ENCODE data around the gene AGAP2.
"Not testable (repeated sequence)": the region's sequence is repeated elsewhere in the genome, so short reads cannot be mapped to it uniquely, and the experiment has no call there.

The AGAP2 gene

DNA sequence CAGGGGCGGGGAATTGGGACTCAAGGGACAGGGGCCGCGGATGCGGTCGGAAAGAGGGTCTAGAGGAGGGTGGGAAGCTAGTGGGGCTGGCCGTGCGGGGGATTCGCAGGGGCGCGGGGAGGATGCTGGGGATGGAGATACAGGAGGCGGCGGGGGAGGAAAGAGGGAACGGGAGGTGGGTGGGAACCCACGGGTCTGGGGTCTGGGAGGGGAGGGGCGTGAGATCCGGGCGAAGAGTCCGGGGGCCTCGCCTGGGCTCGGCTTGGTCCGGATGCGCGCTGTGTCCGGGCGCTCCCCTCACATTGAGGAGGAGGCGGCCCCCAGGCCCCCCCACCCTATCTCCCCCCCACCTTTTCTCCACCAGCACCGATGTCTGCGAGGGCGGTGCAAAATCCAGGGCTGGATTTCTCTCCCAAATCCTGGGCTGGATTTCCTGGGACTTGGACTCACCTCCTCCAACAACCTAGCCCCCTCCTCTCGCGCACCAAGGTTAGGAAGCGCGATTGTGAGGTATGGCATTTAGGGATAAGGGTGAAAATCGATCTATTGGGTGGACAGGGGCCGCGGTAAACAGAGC lies at the start of gene AGAP2:
Gene AGAP2, minus strand, starts transcription at position 82 of the 577 bp plus-strand sequence. CDS start 496 bp downstream, outside the sequence.
- no peak for DNase-seq (ENCODE audit: low read depth in 2 of 2)

DNA sequence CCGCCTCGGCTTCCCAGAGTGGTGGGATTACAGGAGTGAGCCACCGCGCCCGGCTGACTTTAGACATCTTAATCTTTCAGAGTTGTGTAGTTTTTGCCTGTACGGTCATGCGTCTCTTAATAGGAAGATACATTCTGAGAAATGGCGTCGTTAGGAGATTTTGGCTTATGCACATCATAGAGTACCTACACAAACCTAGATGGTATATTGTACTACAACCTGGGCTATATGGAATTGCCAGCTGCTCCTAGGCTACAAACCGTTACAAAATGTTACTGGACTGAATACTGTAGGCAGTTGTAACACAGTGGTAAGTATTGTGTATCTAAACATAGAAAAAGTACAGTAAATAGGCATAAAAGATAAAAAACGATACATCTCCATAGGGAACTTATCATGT lies 45.3 kb upstream of the AGAP2 start:
- no peak for DNase-seq (ENCODE audit: low read depth in 2 of 2)

DNA sequence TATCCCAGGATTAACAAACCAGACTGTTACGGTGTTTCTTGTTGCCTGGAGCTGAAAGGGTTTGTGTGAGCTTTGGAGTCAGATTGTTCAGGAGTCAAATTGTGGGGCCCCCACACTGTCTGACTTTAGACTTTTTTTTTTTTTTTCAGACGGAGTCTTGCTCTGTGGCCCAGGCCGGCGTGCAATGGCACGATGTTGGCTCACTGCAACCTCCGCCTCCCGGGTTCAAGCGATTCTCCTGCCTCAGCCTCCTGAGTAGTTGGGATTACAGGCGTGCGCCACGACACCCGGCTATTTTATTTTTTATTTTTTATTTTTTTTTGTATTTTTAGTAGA lies 44.9 kb upstream of the AGAP2 start:
- DNase-seq (ENCODE audit: low read depth in 2 of 2), result no peak

DNA sequence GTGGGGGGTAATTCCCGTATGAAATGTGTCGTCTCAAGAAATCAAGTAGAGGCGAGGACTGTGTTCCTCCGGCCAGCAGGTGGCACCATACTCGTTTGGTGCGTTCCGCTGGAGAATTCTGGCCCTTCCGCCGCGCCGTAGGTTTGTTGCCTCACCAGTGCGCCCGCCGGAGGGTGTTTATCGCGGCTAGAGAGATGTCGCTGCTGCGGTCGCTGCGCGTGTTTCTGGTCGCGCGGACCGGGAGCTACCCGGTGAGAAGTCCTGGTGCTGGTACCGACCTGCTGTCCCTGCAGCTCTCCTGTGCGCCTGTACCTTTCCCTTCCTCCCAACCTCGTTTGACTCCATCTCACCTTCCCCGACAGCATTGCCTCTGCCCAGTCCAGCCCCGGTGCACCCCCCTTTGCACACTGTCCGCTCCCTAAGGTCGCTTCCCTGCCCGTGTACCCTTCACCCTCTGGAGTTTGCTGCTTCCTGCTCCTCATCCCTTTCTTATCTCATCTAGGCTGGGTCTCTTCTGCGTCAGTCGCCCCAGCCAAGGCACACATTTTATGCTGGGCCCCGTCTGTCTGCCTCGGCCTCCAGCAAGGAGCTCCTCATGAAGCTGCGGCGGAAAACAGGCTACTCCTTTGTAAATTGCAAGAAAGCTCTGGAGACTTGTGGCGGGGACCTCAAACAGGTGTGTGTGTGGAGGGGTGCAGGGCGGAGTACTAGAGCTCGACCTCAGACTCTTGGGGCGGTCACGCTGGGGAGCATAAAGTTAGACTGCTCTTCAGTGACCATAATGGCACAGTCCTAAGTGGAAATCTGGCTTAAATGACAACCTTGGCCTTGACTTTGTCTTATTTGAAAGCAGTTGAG lies 44.3 kb upstream of the AGAP2 start, which contains the start of gene TSFM:
Gene TSFM, plus strand, starts transcription at position 180 of the 858 bp plus-strand sequence. Its CDS starts 15 bp downstream, at position 195.
- DNase-seq (ENCODE audit: low read depth in 2 of 2), result peak; percentile 82 to 85

DNA sequence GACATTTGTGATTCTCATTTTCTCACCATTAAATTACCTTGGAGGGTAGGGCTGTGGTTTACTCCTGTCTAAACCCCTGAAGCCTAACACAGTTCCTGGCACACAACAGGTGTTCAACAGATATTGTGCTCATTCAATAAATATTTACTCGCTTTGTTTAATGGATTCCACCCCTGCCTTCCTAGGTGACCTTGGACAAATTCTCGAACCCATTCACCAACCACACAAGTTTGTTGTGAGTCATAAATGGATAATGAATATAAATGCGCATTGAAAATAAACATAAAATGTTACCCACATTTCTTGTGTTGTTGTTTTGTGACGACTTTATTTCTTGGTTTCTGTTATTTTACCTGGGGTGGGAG lies 43.7 kb upstream of the AGAP2 start:
- no peak for DNase-seq (ENCODE audit: low read depth in 2 of 2)

DNA sequence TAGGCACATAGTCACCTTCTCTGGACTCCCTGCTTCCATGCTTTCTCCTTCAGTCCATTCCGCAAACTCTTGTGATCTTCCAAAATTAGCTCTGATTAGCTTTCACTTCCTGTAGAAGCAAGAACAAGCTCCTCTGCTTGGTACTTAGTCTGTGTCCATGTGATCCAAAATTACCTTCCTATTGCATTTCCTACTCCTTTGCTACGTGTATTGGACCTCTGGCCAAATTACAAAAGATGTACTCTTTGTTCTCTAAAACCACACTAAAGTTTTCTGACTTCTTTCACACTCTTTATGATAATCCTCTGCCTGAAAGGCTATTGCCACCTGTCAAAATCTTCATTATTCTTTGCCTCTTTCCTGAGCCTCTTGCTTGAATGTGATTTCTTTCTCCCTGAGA lies 43.3 kb upstream of the AGAP2 start:
- no peak for DNase-seq (ENCODE audit: low read depth in 2 of 2)

DNA sequence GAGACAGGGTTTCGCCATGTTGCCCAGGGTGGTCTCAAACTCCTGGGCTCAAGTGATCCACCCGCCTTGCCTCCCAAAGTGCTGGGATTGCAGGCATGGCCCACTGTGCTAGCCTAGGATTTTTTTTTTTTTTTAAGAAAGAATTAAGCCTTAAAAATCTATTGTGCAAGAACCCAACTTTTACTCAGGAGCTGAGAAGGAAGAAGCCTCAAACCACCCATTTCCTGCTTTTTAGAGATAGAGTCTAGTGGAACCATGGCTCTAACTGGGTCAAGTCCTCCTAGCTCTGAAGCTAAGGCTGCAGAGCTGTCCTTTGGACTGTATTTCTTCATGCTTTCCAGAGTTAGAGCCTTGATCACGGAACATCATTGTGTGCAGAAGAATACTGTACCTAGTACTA lies 42.7 kb upstream of the AGAP2 start:
- DNase-seq (ENCODE audit: low read depth in 2 of 2), result no peak

DNA sequence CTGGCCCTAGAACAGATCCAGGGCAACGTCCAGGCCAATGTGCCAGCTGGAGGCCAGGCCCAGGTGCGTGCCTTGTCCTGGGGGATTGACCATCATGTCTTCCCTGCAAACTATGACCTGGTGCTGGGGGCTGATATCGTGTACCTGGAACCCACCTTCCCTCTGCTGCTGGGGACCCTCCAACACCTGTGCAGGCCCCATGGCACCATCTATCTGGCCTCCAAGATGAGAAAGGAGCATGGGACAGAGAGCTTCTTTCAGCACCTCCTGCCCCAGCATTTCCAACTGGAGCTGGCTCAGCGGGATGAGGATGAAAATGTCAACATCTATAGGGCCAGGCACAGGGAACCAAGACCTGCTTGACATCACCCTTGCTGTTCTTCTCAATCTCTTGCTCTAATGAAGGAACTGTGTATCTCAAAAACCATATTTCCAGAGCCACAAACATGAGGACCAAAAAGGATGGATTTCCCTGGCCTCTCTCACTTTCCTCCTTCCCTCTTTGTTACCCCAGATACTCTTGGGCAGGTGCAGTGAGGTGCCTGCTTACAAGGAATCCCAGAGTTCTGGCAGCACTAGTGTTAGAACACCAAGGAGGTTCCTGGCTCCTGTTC lies 41.8 kb upstream of the AGAP2 start:
- DNase-seq (ENCODE audit: low read depth in 2 of 2), result no peak

DNA sequence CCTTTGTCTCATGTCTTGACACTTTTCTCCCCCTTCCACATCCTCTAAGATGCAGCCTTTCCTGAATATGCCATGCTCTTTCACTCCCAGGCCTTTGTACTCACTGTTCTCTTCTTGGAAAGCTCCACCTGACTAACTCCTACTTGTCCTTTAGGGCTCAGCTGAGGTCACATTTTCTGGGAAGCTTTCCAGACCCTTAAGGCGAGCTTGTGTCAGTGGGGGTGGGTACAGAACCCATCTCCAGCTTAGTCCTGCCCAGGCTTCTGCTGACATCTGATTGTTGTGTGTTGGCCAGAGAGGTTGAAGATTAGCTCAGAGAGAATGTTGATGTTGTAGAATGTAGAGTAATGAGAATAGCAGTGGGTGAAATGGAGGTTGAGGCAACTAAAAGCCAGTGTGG lies 41.2 kb upstream of the AGAP2 start:
- DNase-seq (ENCODE audit: low read depth in 2 of 2), result no peak

DNA sequence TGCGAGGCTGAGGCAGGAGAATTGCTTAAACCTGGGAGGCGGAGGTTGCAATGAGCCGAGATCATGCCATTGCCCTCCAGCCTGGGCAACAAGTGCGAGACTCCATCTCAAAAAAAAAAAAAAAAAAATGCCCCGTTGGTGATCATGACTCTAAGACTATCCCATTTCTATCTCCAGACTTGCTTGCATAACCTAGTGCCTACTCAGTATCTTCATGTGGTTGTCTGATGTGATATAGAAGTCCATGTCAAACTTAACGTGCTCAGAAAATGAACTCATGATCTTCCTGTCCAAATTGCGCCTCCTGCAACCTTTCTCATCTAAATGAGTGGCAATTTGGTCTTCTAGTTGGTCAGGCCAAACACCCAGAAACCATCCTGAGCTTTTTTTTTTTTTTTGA lies 39.4 kb upstream of the AGAP2 start:
- DNase-seq (ENCODE audit: low read depth in 2 of 2), result no peak

DNA sequence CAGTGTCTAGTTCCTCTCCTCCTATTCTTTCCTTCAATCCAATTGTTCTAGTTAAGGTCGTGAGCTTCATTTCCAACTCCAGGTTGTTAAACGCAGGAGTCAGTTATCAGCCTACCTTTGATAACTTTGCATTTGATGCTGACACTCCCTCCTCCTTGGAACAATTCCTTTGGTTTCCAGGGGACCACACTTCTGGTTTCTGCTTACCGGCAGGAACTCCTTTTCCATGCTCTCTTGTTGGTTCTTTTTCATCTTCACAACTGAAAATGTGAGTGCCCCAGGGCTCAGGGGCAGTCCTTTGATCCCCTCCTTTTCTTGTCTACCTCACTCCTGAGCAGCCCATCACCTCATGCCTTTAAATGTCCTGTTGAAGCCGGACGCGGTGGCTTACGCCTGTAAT lies 38.8 kb upstream of the AGAP2 start:
- DNase-seq (ENCODE audit: low read depth in 2 of 2), result no peak

DNA sequence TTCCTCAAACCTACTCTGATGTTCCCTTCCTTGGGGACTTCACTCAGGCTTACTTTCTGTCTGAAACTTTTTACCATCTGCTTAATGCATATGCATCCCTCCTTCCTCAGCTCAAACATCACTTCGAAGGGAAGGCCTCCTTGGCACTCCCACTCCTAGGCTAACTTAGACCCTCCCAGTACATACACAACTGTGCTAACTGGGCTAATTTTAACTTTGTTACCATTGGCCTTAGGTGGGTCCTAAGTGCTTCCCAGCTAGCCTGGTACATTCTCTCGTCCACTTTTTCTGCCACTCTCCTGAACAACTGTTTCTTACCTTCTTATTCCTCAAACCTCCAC lies 37.7 kb upstream of the AGAP2 start:
- no peak for DNase-seq (ENCODE audit: low read depth in 2 of 2)

DNA sequence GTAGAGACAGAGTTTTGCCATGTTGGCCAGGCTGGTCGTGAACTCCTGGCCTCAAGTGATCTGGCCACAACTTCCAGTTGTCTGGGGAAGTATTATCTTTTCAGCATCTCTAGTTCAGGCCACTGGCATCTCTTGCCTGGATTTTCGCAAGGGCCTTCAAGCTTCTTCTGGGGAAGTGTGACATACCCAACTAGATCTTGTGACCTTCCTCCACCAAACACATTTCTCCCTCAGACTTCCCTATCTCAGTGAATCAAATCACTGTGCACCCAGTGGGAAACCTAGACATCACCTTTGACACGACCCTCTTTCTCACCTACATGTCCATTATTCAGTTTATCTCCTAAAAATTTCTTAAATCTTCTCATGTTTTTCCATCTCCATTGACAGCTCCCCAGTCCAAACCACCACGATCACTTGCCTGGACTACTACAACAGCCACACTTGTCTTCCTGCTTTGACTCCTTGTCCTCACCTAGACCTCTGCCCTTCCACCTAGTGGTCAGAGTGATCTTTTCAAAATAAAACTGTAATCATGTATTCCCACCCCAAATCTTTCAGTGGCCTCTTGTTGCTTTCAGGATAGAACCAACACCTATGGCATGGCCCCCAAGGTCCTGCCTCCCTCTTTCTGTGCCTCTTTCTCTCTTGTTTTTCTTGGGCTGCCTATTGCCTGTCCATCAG lies 37.2 kb upstream of the AGAP2 start:
- DNase-seq (ENCODE audit: low read depth in 2 of 2), result no peak

DNA sequence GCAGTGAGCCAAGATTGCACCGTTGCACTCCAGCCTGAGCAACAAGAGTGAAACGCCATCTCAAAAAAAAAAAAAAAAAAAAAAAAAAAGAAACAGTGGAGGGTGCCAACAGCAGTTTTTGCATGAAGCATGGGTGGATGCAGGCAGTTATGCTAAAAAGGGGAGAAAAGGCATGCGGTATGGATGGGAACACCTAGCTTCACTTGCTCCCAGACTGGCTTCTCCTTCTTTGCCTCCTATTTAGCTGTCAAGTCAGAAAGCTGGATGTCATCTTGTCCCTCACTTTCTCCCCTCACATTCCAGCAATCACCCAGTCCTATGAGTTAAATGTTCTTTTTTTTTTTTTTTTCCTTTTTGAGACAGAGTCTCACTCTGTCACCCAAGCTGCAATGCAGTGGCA lies 36.5 kb upstream of the AGAP2 start:
- no peak for DNase-seq (ENCODE audit: low read depth in 2 of 2)

DNA sequence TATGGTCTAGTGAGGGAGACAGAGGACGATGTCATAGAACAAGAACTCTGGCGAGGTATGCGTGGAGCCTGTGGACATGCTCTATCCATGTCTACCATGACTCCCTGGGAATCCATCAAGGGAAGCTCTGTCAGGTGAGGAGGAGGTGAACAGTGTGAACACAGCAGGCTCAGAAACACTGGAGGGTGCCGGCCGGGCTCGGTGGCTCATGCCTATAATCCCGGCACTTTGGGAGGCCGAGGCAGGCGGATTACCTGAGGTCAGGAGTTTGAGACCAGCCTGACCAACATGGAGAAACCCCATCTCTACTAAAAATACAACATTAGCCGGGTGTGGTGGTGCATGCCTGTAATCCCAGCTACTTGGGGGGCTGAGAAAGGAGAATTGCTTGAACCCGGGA lies 36.1 kb upstream of the AGAP2 start:
- DNase-seq (ENCODE audit: low read depth in 2 of 2), result not testable (repeated sequence)

DNA sequence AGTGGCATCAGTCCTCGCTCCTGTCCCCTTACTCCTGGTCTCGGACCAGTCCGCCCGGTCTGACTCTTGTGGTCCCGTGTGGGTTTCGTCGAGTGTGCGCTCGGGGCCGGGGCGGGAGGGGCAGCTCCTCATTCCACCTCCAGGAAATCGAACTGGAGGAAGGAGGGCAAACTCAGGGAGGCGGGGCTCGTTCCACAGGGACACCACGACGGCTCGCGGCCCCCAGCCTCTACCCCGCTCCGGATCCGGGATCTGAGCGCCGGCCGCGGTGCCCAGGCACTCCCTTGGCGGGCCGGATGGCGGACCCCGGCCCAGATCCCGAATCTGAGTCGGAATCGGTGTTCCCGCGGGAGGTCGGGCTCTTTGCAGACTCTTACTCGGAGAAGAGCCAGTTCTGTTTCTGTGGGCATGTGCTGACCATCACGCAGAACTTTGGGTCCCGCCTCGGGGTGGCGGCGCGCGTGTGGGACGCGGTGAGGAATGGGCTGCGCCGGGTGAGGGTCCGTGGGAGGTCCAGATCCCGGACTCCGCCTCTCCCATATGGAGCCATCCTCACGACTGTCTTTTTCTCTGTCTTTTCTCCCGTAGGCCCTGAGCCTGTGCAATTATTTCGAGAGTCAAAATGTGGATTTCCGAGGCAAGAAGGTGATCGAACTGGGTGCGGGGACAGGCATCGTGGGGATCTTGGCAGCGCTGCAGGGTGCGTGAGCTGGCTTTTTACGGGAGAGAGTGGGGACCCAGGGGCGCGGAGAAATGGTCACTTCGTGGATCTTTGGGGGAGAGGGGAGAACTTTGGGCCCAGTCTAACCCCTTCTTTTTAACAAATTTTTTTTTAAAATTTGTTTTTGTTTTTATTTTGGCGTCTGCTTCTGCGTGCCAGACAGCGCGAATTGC lies 34.1 kb upstream of the AGAP2 start, which contains the start of gene EEF1AKMT3:
Gene EEF1AKMT3, plus strand, starts transcription at position 186 of the 894 bp plus-strand sequence. Its CDS starts 111 bp downstream, at position 297.
- no peak for DNase-seq (ENCODE audit: low read depth in 2 of 2)

DNA sequence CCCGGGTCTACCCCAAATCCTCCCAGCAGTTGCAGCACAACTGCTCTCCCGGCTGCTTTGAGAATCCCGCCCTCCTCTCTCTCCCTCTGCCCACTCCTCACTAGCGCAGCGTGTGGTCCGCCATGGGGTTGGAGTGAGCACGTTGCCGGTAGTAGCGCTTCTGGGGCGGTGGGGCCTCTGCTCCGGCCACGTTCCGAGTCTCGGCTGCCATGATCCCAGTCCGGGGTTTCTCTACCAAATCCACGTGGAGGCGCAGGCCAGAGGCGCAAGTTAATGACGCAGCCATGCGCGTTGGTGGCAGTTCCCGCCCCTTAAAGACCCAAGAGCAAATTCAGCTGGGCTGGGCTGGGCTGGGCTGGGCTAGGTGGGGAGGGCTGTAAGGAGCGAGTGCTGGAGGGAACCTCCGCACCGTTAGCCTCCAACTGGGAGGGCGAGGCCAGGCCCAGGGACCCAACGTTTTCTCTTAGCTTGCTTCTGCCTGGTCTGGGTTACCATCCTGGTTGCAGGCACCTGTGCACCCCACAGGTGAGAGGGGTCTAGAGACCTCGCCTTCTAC lies 33.4 kb upstream of the AGAP2 start, which contains the start of gene METTL1:
Gene METTL1, minus strand, starts transcription at position 233 of the 556 bp plus-strand sequence. Its CDS starts 22 bp downstream, at position 211.
- DNase-seq (ENCODE audit: low read depth in 2 of 2), result peak; percentile 92 to 93

DNA sequence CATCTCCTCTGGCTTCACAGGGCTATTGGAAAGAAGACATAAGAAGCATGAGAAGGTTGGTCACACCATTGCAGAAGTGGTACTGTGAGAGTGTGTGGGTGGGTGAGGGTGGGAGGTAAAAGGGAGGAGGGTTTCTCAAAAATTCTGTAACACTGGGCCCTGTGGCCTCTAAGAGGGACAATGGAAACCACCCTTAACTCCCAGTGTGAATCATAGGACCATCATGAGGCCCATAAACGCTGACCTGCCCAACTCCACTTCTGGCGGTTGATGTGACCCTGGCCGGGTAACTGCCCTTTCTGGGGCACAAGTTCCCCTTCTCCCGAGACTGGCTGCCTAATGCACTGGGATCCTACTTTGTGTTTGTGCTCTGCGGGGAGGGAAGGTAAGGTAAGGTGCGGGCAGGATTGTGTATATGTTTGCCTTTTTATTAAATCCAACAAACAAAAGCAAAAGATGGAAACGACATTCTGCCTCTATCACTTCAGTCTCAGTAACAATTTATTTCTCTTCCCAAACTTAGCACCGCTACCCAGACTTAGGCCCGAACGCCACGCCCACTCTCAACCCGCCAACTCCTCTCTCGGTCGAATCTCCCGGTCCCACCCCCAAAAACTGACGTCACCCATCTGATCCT lies 32.8 kb upstream of the AGAP2 start:
- peak; percentile 81 to 83 for DNase-seq (ENCODE audit: low read depth in 2 of 2)

DNA sequence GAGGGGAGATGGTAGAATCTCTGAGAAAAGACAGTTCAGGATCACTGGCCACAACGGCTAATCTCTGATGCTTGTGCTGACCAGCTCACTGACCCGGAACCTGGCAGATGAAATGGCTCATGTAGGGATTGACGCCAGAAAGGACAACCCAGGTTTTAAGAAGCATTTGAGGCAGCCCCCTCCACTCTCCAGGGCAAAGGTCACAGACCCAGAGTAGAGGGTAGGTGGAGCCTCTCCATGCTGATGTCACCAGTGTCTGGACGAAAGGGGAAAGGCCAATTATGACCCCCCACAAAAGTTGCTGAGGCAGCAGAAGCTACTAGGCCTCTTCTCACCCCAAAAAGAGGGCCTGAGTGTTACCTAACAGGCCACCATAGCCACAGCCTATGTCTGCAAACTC lies 32.2 kb upstream of the AGAP2 start:
- no peak for DNase-seq (ENCODE audit: low read depth in 2 of 2)

DNA sequence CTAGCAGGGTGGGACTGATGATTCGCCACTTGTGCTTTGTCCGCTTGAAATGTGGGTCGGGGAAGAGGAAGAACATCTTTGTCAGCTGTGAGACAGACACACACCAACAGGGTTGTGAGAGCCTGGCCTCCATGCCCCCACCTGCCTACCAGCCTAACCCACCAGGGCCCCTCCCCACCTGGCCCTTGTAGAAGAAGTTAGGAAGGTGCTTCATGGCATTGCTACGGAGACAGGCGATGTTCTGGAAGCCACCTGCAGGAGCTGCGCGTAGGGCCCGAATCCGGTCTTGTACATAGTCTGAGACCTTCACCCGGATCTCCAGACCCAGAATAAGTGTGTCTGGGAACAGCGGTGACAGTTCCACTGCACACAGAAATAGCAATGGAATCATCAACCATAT lies 31.1 kb upstream of the AGAP2 start:
- no peak for DNase-seq (ENCODE audit: low read depth in 2 of 2)

Measured in fibroblast of skin of left quadriceps (primary cell).